K562 (cell line): ENCODE measurements around the gene CSNK1G1. TPM values are rescaled to one million over a fixed set of nuclear protein-coding genes. Genes with fewer than 3 reads are reported as not detected.

ENCODE experiments used
- CBX1 ChIP-seq: sonication (generic); IDR thresholded peaks from 2 replicates; pipeline ENCODE4 v1.6.1; 2016; ENCODE audit warnings: antibody characterized with exemption, low read depth, mild to moderate bottlenecking
- CREBBP ChIP-seq: IDR thresholded peaks from one replicate; pipeline ENCODE4 v1.6.1; 2012; ENCODE audit warnings: low read depth, mild to moderate bottlenecking, control low read depth, inconsistent platforms, low read length
- GATAD2B ChIP-seq: fragments of 450-650 bp; IDR thresholded peaks from 2 replicates; pipeline ENCODE4 v1.6.1; 2017; ENCODE audit warnings: mild to moderate bottlenecking, borderline replicate concordance
- HMG20A ChIP-seq: fragments of 450-650 bp; formaldehyde crosslinking; conservative IDR thresholded peaks from 2 replicates; pipeline ENCODE4 v1.4.0; 2020; ENCODE audit warnings: mild to moderate bottlenecking, mixed read lengths
- MAFG ChIP-seq: fragments of 450-650 bp; conservative IDR thresholded peaks from 2 replicates; pipeline ENCODE4 v1.6.1; 2016; ENCODE audit warnings: missing genetic modification characterization, missing compliant biosample characterization
- MYBL2 ChIP-seq, 2 experiments: fragments of 450-650 bp in 1 of 2; sonication (generic) in 1 of 2; formaldehyde crosslinking in 1 of 2; IDR thresholded peaks; 2 replicates each; pipeline versions ENCODE4 v1.6.1 to v1.8.1; 2017 to 2022; ENCODE audit warnings: borderline replicate concordance in 1 of 2, inconsistent platforms in 1 of 2, low read depth in 1 of 2, mild to moderate bottlenecking in 1 of 2, missing genetic modification reagents in 1 of 2, moderate library complexity in 1 of 2
- NCOR1 ChIP-seq: fragments of 450-650 bp; IDR thresholded peaks from 2 replicates; pipeline ENCODE4 v1.6.1; 2016; ENCODE audit warnings: mild to moderate bottlenecking, moderate library complexity
- PCBP2 ChIP-seq: fragments of 200-400 bp; formaldehyde crosslinking; IDR thresholded peaks from 2 replicates; pipeline ENCODE4 v1.6.1; 2018; ENCODE audit warnings: low read length, low read depth, mild to moderate bottlenecking, moderate library complexity; ENCODE audit not compliant: poor library complexity, severe bottlenecking
- RBM22 ChIP-seq: fragments of 200-400 bp; formaldehyde crosslinking; IDR thresholded peaks from 2 replicates; pipeline ENCODE4 v1.6.1; 2018; ENCODE audit warnings: low read length, low read depth; ENCODE audit not compliant: poor library complexity, severe bottlenecking
- SMAD4 ChIP-seq: fragments of 250-450 bp; sonication (Bioruptor Pico); conservative IDR thresholded peaks from 2 replicates; pipeline ENCODE4 v1.8.0; 2021; ENCODE audit warnings: inconsistent platforms, mild to moderate bottlenecking, moderate library complexity
- SNIP1 ChIP-seq: fragments of 450-650 bp; IDR thresholded peaks from 2 replicates; pipeline ENCODE4 v1.7.1; 2017; ENCODE audit warnings: low read depth, mild to moderate bottlenecking
- ZNF696 ChIP-seq: fragments of 250-450 bp; sonication (Bioruptor Pico); conservative IDR thresholded peaks from 2 replicates; pipeline ENCODE4 v1.4.0; 2020; ENCODE audit warnings: mild to moderate bottlenecking, moderate library complexity
- polyA plus RNA-seq, 8 experiments: library from polyadenylated mRNA; depleted of rRNA in 4 of 8; stranded (reverse) in 5 of 8; unstranded in 3 of 8; fragments of >200 nt; fragmentation: Nextera tagmentation in 2 of 8; fragmentation: Illumina TruSeq in 1 of 8; extraction: Ambion mirVana in 2 of 8; extraction: Trizol in 1 of 8; gene quantifications; 2 replicates each; pipeline versions ENCODE4 v1.2.1 to v1.2.3, GENCODE V29; 2011 to 2014; ENCODE audit warnings: inconsistent platforms in 1 of 8, missing spikeins in 1 of 8
- total RNA-seq, 7 experiments: library from RNA; depleted of rRNA in 6 of 7; stranded (reverse); fragments of >200 nt in 6 of 7; fragmentation: Illumina TruSeq in 2 of 7; extraction: Trizol in 2 of 7; gene quantifications; 2 replicates each; pipeline versions ENCODE4 v1.2.1 to v1.2.3, GENCODE V29; 2011 to 2021; ENCODE audit warnings: low replicate concordance in 1 of 7
- TF ChIP-seq, protein P1 (sequence below): fragments of 450-650 bp; formaldehyde crosslinking; IDR thresholded peaks from 2 replicates; pipeline ENCODE4 v1.4.0; 2020; ENCODE audit warnings: mild to moderate bottlenecking, moderate library complexity
- TF ChIP-seq, protein P2 (sequence below): fragments of 250-450 bp; sonication (Bioruptor Pico); IDR thresholded peaks from 2 replicates; pipeline ENCODE4 v1.9.0; 2021; ENCODE audit warnings: mild to moderate bottlenecking, inconsistent platforms
- TF ChIP-seq, protein P3 (sequence below): fragments of 200-800 bp; sonication (Bioruptor generic); IDR thresholded peaks from 2 replicates; pipeline ENCODE4 v1.6.1; 2016; ENCODE audit warnings: missing genetic modification characterization, missing compliant biosample characterization
- TF ChIP-seq, protein P4 (sequence below), 2 experiments: IDR thresholded peaks; 2 replicates each; pipeline ENCODE4 v1.6.1; 2011; ENCODE audit warnings: borderline replicate concordance in 1 of 2, control low read depth in 1 of 2, low read depth in 1 of 2, low read length in 1 of 2, mild to moderate bottlenecking in 1 of 2, mixed read lengths in 1 of 2, moderate library complexity in 1 of 2; ENCODE audit not compliant: insufficient read depth in 1 of 2, insufficient read length in 1 of 2, poor library complexity in 1 of 2, severe bottlenecking in 1 of 2; ENCODE audit errors: extremely low read depth in 1 of 2

CSNK1G1 gene
- total and polyA plus RNA-seq, 9 of the 15 experiments (the other 6 are each of a cell fraction or from before 2014, with no cell fraction given), result 4.5 to 18.5 (median 9.5) TPM

DNA sequence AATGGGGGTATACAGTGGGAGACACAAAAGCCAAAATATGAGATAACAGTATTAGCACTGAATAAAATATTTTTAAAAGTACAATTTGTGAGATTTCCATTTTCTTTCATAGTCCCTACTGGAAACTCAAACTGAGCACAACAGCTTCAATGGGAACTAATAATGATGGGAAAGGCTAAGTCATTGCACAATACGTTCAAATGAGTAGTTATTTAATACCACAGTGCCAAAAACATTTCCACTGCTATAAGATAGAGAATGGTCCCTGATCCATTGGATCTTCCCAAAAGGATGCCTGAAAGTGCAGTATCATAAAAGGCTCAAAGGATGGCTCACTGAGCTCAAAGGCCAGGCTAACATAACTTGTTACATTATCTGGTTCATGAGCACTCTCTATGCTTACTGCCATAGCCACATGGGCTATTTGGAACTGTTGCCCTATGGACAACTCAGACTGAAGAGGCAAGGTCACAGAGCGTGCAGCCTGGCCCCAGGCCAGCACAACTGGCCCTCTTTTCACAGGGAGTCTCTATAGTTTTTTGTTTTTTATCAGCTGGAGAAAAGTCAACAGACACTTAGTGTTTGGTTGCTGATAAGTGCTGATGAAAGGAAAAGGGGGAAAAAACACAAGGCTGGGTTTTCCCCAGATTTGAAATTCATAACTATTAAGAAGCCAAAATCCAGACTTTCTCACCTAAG is 139.1 kb downstream of the CSNK1G1 start (continued):
- TF ChIP-seq, protein P1, sequence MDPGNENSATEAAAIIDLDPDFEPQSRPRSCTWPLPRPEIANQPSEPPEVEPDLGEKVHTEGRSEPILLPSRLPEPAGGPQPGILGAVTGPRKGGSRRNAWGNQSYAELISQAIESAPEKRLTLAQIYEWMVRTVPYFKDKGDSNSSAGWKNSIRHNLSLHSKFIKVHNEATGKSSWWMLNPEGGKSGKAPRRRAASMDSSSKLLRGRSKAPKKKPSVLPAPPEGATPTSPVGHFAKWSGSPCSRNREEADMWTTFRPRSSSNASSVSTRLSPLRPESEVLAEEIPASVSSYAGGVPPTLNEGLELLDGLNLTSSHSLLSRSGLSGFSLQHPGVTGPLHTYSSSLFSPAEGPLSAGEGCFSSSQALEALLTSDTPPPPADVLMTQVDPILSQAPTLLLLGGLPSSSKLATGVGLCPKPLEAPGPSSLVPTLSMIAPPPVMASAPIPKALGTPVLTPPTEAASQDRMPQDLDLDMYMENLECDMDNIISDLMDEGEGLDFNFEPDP (CRISPR knock-in tag), result no peak
- TF ChIP-seq GATAD2B (peak; percentile 61; the same call in 1 of the 2 replicates), SNIP1 (no peak), HMG20A (CRISPR knock-in tag) (no peak), CREBBP (no peak), RBM22 (no peak), SMAD4 (CRISPR knock-in tag) (peak; percentile 59; the same call in 1 of the 2 replicates), MYBL2 (IDR thresholded peaks at IDR 0.05; ENCODE audit: low read depth) (peak; percentile 8; the same call in 1 of the 2 replicates), MYBL2 (CRISPR knock-in tag; IDR thresholded peaks at IDR 0.05; ENCODE audit: borderline replicate concordance) (no peak), CBX1 (no peak), NCOR1 (peak; percentile 89), MAFG (peak; percentile 53), PCBP2 (no peak), ZNF696 (no peak)
- TF ChIP-seq, protein P2, sequence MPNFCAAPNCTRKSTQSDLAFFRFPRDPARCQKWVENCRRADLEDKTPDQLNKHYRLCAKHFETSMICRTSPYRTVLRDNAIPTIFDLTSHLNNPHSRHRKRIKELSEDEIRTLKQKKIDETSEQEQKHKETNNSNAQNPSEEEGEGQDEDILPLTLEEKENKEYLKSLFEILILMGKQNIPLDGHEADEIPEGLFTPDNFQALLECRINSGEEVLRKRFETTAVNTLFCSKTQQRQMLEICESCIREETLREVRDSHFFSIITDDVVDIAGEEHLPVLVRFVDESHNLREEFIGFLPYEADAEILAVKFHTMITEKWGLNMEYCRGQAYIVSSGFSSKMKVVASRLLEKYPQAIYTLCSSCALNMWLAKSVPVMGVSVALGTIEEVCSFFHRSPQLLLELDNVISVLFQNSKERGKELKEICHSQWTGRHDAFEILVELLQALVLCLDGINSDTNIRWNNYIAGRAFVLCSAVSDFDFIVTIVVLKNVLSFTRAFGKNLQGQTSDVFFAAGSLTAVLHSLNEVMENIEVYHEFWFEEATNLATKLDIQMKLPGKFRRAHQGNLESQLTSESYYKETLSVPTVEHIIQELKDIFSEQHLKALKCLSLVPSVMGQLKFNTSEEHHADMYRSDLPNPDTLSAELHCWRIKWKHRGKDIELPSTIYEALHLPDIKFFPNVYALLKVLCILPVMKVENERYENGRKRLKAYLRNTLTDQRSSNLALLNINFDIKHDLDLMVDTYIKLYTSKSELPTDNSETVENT, result no peak
- TF ChIP-seq, protein P3, sequence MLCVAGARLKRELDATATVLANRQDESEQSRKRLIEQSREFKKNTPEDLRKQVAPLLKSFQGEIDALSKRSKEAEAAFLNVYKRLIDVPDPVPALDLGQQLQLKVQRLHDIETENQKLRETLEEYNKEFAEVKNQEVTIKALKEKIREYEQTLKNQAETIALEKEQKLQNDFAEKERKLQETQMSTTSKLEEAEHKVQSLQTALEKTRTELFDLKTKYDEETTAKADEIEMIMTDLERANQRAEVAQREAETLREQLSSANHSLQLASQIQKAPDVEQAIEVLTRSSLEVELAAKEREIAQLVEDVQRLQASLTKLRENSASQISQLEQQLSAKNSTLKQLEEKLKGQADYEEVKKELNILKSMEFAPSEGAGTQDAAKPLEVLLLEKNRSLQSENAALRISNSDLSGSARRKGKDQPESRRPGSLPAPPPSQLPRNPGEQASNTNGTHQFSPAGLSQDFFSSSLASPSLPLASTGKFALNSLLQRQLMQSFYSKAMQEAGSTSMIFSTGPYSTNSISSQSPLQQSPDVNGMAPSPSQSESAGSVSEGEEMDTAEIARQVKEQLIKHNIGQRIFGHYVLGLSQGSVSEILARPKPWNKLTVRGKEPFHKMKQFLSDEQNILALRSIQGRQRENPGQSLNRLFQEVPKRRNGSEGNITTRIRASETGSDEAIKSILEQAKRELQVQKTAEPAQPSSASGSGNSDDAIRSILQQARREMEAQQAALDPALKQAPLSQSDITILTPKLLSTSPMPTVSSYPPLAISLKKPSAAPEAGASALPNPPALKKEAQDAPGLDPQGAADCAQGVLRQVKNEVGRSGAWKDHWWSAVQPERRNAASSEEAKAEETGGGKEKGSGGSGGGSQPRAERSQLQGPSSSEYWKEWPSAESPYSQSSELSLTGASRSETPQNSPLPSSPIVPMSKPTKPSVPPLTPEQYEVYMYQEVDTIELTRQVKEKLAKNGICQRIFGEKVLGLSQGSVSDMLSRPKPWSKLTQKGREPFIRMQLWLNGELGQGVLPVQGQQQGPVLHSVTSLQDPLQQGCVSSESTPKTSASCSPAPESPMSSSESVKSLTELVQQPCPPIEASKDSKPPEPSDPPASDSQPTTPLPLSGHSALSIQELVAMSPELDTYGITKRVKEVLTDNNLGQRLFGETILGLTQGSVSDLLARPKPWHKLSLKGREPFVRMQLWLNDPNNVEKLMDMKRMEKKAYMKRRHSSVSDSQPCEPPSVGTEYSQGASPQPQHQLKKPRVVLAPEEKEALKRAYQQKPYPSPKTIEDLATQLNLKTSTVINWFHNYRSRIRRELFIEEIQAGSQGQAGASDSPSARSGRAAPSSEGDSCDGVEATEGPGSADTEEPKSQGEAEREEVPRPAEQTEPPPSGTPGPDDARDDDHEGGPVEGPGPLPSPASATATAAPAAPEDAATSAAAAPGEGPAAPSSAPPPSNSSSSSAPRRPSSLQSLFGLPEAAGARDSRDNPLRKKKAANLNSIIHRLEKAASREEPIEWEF, result no peak
- TF ChIP-seq, protein P4, sequence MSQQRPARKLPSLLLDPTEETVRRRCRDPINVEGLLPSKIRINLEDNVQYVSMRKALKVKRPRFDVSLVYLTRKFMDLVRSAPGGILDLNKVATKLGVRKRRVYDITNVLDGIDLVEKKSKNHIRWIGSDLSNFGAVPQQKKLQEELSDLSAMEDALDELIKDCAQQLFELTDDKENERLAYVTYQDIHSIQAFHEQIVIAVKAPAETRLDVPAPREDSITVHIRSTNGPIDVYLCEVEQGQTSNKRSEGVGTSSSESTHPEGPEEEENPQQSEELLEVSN (IDR thresholded peaks at IDR 0.05; ENCODE audit: borderline replicate concordance in 1 of 2, extremely low read depth in 1 of 2, insufficient read depth in 1 of 2, insufficient read length in 1 of 2, low read depth in 1 of 2, low read length in 1 of 2, poor library complexity in 1 of 2, severe bottlenecking in 1 of 2), result no peak
